Stimulated activated CD4-positive, alpha-beta T cell treated with anti-CD3 and anti-CD28 coated beads, TNF-alpha, amount 100 ng/mL, for 24 hours (primary cell): ENCODE data around the gene TMEM200C.

ENCODE experiments used
- DNase-seq, 3 experiments: peaks; one replicate each; pipeline ENCODE4 v3.0.0-alpha.2; 2020; ENCODE audit warnings: low read depth in 3 of 3

Gene TMEM200C

DNA sequence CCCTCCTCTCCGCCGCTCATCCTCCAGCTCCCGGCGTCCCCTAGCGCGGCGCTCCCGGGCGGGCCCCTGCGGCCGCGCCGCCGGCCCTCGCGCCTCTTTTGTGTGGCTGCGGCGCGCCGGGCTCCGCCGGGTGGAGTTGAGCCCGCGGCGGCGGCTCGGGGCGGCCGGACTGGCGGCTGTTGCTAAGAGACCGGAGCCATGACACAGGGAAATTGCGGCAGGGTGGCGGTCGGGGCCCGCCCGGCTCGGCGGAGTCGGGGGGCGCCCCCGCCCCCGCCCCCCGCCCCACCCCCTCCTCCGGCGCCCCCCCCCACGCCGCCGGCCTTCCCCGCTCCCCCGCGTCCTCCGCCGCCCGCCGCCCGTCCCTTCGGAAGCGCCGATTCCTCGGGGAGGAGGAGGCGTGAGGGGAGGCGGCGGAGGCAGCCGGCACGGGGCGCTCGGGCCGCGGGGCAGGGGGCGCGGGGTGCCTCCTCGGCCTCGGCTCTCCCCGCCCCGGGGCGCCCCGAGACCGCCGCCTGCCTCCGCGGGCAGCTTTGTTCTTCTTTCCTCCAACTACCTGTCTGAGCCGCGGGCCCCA lies at the start of gene TMEM200C:
Gene TMEM200C (minus strand): TSS at position 224 of the 577 bp plus-strand sequence. CDS start 3,459 bp downstream, outside the sequence.
- DNase-seq = no peak

DNA sequence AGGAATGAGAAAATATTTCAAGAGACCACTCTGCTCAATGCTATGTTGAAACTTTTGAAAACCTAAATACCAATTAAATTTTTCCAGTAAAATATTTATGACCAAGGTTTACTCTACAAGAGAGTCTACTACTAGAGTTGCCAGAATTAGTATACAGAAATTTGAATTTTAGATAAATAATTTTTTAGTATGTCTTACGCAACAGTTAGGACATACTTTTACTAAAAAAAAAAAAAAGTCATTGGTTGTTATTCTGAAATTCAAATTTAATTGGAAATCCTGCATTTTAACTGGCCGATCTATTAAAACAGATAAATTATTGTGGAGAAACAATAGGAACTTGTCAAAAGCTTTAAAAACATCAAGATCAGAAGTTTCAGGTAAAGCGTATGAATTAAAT lies 49.1 kb upstream of the TMEM200C start:
- DNase-seq = no peak

DNA sequence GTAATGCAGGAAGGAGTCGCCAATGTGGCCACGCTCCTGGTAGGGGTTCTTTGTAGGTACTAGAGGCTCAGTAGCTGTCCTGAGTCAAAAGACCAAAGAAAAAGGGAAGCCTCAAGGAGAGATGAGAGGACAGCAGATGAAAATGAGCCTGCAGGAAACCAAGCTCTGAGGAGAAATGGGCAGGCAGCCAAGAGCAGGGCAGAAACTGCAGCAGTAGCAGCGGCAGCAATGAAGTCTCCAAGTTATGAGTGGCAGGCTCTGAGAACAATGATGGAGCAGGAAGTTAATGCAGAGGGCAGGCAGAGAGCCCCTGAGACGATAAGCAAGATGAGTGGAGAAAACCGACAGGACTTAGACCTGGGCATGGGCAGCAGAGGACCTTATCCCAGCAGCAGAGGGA lies 48.2 kb upstream of the TMEM200C start:
- no peak for DNase-seq

DNA sequence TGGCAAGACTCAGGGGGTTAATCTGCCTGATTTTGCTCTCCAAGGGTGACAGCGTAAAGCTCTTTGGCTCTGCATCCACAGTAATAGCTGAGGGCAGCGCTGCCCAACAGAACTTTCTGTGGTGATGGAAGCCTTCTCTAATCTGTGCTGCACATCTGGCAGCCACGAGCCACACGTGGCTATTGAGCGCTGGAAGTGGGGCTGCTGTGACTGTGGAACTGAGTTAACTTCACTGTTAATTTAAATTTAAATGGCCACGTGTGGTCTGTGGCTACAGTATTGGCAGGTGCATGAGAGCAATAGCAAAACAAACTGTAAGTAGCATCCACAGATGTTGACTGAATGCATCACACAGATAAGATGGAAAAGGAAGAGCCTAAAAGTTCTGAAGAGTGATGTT lies 47.3 kb upstream of the TMEM200C start:
- DNase-seq = no peak

DNA sequence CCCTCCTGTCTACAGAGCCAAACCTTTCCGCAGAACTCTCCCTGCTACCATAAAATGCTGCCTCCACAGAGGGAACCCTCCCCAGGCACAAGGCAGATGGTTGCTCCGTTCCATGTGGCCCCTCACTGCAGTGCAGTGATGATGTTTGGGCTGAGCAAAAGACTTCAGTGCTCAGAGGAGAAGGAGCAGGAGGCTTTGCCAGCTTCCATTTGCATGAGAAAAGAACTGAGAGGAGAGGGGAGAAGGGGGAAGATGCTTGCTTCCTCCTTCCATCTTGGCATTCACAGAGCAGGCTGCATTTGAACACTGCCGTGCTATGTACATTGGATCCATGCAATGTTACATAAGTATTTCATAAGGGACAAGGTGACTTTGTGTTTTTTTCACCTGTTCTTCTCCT lies 46.6 kb upstream of the TMEM200C start:
- DNase-seq = no peak

DNA sequence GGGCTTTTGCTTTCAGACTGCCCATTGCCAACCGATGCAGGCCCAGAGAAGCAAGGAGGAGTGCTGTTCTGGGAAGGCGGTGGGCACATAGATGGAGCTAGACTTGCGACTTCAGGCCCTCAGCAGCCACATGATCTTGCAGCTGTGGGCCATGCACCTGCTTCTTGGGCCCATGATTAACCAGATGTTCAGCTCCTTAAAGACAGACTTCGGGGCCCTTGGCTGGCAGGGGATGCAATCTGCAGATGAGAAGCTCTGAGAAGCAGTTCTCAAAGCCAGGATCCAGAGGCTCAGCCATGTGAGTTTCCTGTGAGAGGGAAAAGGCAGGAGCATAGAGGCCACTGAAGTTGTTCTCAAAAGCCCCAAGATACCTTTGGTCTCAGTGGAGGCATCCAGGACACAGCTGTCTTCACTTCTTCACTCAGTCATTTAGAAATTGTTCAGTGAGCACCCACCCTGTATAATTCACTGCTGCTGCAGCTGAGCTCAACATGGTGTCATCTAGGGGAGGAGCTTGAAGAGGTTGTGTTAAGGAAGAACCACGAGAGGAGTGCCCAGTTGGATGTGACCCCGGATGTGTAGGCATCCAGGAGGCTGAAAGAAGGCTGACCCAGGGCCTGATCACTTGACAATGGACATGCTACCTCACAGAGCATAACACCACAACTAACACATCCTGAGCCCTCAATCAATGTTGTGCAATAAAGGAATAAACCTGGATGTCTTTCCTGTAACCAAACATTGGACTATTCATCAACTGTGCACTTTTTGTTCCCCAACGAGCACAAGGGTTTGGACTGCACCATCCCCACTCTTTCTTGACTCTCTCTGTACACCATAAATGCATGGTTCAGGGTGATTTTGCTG lies 44.7 kb upstream of the TMEM200C start:
- no peak for DNase-seq

DNA sequence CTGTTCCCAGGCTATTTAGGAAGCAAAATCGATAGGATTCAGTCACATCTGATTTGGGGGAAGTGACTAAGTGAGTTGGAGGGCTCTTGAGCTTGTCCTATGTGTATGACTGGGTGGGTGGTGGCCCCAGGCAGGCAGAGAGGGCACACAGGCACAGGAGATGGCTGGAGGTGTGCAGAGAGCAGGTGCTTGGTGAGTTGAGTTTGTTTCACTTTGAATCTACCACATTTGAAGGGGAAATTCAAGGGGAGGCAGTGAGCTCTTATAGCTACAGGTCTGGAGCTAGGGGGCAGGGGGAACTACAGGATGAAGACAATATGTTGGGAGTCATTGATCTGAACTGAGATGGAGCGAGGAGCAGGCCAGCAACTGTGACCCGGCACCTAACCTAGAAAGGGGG lies 42.5 kb upstream of the TMEM200C start:
- no peak for DNase-seq

DNA sequence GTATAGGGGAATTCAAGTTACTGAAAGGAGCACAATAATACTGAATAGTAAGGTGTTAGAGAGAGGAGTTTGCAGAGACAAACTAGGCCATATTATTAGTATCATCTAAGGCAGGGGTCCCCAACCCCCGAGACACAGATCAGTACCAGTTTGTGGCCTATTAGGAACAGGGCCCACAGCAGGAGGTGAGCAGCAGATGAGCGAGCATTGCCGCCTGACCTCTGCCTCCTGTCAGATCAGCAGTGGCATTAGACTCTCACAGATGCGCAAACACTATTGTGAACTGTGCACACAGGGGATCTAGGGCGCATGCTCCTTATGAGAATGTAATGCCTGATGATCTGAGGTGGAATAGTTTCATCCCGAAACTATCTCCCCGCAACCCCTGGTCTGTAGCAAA lies 41.8 kb upstream of the TMEM200C start:
- no peak for DNase-seq

DNA sequence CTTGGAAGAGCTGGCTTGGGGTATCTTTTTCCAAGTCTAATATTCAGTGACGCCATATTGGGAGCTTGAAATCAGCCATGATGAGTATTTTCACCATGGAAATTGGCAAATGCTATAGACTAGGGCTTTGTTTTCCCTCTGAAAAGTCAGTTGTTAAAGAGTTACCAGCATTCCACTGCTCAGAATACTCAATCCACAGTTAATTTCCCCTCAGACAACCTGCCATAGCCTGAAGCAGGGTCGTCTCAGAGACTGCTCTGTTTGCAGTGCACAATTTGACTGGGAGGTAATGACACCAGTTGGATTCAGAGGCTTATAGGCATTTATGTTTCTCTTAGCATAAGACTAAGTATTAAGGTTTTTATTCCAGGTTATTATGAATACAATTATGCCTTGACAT lies 35.5 kb upstream of the TMEM200C start:
- no peak for DNase-seq

DNA sequence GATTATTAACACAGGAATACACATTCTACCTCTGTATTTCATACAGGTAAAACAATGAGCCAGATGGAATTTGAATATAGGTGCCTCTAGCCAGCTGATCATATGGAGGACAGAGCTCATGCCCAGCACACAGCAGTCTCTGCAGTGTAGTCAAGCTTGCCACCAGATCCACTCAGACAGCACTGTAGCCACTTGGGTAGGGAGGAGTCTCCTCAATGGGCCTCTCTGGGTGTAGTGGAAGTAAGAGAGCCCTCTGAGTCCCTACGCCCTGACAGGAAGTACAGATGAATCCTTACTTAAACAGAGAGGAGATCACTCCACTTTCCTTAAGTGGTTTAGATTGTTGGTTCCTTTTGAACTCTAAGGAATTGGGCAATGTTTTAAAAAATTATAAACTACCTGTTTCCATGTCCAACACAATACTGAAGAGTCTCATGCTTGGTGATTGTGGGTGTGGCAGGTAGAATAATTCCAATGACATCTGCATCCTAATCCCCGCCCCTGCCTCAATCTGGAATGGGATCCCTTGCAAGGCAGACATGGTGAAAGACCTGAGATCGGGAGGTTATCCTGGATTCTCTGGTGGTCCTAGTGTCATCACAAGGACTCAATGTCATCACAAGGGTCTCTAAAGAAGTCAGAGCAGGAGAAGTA lies 23.0 kb upstream of the TMEM200C start:
- no peak for DNase-seq

DNA sequence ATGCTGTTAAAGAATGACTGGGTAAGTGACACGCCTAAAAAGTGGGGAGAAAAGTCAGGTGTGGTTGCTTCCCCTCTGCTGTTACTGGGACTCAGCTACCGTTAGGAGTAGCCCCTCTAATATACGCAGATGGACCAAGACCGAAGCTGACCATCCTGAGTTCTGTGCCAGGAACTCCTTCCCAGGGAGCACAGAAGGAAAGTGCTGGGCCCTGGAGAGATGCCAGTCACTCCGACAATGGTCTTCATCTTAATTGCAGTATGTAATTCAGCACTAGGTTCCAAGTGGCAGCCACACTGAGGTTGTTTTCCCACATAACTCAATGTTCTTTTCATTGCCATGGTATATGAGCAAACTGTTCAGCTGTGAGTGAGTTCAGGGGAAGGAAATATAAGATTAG lies 19.6 kb upstream of the TMEM200C start:
- DNase-seq = no peak

DNA sequence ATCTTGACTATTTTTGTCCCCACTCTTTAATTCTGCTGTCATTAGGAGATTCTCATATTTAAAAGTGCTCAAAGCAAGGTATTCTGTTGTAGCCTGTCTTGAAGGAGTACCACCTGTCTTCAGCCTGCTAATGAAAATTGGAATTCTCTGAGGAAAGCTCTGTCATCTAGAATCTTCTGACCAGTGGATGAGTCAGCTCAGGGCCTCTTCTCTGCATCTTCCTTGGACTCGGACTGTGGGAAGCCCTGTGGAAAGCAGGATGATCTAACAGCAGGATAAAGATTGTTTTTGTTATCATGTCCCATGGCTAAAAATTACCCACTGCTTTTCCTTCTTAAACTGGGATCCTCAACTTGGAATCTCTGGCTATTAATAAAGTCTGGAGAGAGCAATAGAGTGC lies 18.7 kb upstream of the TMEM200C start:
- DNase-seq = no peak

DNA sequence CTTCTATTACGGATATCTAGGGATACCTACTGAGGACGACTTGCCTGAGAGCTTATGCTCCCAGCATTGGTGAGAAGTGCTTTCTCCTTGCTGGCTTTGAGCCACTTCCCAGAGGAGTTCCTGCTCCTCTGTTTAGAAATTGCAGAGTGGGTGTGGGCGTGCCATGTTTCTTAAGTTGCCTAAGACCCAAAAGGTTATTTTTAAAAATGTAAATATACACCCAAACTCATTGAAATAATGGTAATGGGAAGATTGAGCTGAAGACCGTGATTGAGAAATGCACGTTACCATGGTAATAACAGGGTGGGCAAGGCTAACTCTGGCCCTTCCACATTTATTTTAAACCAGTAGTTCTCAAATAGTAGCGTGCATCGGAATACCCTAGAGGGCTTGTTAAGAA lies 17.2 kb upstream of the TMEM200C start:
- no peak for DNase-seq

DNA sequence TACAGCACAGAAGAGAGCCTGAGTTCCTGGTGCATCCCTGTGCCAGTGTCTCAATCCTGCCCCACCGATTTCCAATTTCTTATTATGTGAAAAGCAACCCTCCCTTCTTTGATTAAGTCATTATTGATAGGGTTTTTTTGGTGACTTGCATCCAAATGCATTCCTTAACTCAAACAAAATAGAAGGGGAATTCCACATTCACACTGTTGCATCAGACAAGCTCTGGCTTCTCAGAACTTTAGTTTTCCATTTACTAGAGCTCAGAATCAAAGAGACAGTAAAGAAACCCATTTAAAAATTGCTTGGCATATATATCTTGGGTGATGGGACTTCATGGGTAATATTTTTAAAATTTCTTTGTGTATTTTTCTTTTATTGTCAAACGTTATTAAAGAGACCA lies 13.8 kb upstream of the TMEM200C start:
- DNase-seq = no peak

DNA sequence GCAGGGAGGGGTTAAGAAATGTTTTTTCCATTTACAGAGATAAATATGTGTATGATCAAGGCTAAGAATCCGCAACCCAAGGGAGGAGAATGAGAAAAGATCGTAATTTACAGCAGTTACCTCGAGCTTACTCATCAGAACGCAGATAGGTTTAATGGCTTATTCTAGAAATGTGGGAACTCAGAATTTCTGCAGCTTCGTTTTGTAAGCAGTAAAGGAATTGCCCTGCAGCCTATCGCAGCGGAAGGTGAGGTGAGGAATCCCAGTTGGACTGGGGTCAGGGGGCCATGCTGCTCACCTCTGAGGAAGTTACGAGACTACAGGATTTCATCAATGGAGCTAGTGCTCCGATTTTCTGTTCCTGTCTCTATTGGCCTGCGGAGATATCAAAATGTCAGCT lies 8.1 kb upstream of the TMEM200C start:
- DNase-seq = no peak

DNA sequence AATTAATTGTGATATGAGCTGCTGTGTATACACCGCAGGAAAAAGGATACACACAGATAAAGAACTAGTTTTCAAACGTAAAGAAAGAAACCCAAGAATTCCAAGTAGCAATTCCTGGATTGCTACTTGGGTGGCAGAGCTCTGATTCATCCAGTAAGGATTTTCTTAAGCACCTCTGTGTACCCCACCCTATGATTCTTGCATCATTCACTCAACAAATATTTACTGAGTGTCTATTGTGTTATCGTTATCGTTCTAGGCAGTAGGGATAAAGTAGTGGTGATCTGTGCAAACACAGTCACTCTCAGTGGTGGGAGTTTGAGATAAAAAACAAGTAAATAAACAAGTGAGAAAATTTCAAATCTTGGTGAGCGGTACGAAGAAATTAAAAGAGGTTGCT lies 4.9 kb upstream of the TMEM200C start:
- DNase-seq = no peak

DNA sequence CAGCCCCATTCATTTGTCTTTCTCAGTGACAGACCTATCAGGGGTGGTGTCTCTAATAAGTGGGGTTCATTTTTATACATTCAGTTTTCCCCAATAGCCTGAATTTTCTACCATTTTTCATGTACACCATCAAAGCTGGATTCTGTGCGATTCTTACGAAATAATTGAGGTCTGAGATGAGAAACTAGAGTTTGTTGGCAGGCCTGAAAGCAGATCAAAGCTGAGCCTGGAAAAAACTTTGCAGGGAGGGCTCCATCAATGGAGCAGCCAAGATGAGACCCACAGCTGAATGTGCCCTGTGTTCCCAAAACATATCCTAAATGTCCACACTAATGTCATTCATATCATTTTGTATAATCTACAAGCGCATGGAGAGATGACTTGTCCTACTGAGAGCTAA lies 4.5 kb upstream of the TMEM200C start:
- no peak for DNase-seq

DNA sequence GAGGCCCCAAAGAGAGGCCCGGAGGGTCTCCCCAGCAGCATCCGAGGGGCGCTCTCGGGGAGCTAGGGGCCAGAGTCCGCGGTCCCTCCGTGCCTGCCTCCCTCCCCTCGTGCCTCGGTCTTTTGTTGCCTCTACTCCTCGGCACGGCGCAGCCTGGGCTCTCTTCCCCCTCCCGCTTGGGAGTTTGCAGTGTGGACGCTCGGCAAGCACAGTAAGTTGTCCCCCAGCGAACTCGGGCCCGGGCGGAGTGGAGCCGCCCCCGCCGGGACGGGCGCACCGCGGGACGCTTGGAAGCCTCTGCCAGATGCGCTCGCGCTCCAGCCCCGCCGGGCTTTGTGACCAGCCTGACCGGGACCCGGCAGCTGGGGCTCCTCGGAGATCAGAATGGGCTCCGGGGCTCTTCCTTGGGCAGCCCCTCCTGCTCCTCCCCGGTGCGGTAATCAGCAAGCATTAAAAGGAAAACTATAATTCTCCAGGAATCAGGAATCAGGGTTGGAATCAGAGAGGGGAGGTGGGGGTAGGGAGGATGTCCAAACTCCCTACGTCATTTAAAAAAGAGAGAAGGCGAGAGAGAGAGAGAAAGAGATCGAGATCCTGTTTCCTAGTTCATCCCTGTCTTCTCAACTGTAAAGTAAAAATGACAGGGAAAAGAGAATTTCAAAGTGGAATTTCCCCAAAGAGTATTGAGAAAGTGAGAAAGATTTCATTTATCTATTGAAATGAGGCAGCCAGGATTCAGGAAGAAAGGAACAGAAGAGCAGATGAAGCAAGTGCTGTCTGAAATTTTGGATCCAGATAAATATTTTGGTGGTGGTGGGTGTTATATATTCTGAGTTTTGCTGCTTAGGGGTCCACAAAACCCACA lies 786 bp upstream of the TMEM200C start:
- no peak for DNase-seq

DNA sequence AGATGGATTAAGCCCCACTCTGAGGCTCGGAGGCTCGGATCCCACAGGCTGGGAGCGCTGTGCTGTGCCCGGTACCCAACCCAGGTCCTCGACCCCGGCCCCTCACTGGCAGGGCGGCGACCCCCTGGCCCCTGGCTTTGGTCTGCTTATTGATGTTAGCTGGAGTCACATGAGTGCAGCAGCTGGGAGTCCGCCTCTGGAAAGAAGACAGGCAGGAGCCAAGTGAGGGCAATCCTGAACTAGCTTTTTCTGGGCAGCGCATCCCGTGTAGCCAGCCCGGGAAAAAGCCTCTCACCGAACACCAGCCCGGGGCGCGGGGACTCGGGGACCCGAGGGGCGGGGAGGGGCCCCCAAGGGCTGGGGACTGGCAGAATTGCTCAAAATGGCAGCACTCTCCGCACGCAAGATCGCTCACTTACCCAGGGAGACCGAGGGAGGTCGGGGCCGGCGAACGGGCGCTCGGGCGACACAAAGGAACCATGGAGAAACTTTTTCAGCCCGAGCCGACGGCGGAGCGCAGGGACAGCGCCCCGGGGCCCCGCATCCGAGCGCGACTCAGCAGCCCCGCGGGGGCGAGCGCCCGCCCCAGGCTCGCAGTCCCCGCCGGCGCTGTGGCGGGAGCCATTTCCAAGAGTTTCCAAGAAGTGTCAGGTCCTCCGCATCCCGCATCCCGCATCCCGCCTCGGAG lies 567 bp downstream of the TMEM200C start:
- no peak for DNase-seq

DNA sequence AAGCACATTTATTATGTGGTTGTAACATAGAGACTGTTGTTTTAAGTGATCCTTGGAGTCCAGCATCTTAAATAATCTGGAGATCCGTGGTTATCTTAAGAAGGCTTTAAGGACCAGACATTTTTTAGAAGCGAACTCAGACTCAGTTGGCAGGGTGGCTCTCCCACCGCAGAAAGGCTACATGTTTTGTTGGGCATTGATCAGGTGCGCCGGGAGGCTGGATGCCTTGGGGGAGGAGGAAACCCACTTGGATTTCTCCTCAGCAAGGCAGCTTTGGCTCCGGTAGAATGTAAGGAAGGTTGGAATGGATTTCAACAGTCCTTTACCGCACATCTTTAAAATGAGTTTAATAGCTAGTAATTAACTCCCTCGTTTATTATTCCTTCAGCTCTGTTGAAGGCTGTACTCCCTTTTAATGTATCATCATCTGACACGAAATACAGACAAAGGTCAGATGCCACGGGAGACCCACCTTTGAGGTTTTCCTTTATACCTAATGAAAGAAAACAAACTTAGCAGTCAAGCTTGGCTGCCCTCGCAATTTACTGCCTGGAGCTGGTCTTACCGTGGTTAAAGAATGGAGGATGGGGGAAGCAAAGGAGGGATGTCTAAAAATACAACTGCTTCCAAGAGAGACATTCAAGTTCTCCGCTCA lies 1.2 kb downstream of the TMEM200C start:
- no peak for DNase-seq

DNA sequence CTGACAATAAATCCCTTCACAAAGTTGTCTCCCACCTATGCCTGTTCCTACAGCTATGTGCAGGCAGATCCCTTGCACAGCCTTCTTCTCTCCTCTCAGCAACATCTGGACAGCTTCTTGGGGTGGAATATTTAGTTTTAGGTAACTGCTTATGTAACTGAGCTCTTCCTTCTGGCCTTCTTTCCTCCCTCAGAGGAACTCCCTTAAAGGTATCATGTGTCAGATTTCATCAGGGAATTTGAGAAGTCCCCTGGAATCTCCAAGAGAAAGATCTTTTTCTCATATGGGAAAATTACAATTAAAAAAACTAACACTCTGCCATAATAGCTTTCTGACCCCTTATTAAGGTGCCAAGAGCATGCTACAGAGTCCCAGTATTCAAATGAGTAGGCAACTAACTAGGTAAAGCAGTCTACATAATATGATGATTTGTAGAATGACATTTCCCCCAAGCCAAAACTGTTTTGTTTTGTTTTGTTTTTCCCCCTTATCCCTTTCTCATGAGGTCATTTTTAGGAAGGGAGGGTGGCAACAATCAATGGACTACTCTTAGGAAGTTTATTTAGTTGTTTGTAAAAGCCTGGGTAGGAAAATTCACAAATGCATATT lies 2.4 kb downstream of the TMEM200C start:
- no peak for DNase-seq
